HepG2 (cell line): ENCODE measurements around the gene SLC12A9. TPM values are rescaled to one million over a fixed set of nuclear protein-coding genes. Genes with fewer than 3 reads are reported as not detected.
A peak's percentile ranks its signal among the peaks of the same experiment; 100 is the strongest.

ENCODE experiments used
- ASH2L ChIP-seq: fragments of 300-600, 200-600 bp; sonication (generic); IDR thresholded peaks from 2 replicates; pipeline ENCODE4 v1.7.0; 2017; ENCODE audit warnings: low read depth, mild to moderate bottlenecking, moderate library complexity, mixed read lengths, low read length; ENCODE audit not compliant: insufficient read length
- CREB1 ChIP-seq, 2 experiments: fragments of 450-650 bp in 1 of 2; IDR thresholded peaks; 2 replicates each; pipeline ENCODE4 v1.6.1; 2016 to 2017; ENCODE audit warnings: control low read depth in 1 of 2, mild to moderate bottlenecking in 1 of 2, missing compliant biosample characterization in 1 of 2, missing genetic modification characterization in 1 of 2
- MTA3 ChIP-seq: sonication (generic); formaldehyde crosslinking; IDR thresholded peaks from 2 replicates; pipeline ENCODE4 v1.4.0; 2020; ENCODE audit warnings: missing genetic modification reagents
- NAIF1 ChIP-seq: sonication (generic); formaldehyde crosslinking; IDR thresholded peaks from 2 replicates; pipeline ENCODE4 v1.5.0; 2020; ENCODE audit warnings: mild to moderate bottlenecking, missing genetic modification reagents, borderline replicate concordance
- PATZ1 ChIP-seq: sonication (generic); formaldehyde crosslinking; IDR thresholded peaks from 2 replicates; pipeline ENCODE4 v1.4.0; 2020; ENCODE audit warnings: missing genetic modification reagents
- PHF21A ChIP-seq: sonication (generic); formaldehyde crosslinking; IDR thresholded peaks from 2 replicates; pipeline ENCODE4 v1.5.0; 2020; ENCODE audit warnings: mild to moderate bottlenecking, missing genetic modification reagents
- RCOR2 ChIP-seq: IDR thresholded peaks from 2 replicates; pipeline ENCODE4 v1.6.1; 2016; ENCODE audit warnings: missing biosample characterization, missing genetic modification reagents
- SOX5 ChIP-seq: IDR thresholded peaks from 2 replicates; pipeline ENCODE4 v1.6.1; 2016; ENCODE audit warnings: borderline replicate concordance
- SRSF1 ChIP-seq: fragments of 200-400 bp; formaldehyde crosslinking; optimal IDR thresholded peaks from 2 replicates; pipeline ENCODE3; 2017; ENCODE audit warnings: mild to moderate bottlenecking, low read depth, low read length, moderate library complexity
- ZBTB49 ChIP-seq: sonication (generic); formaldehyde crosslinking; IDR thresholded peaks from 2 replicates; pipeline ENCODE4 v1.4.0; 2020; ENCODE audit warnings: missing genetic modification reagents, borderline replicate concordance
- ZGPAT ChIP-seq: IDR thresholded peaks from 2 replicates; pipeline ENCODE4 v1.6.1; 2016; ENCODE audit warnings: mild to moderate bottlenecking
- ZNF124 ChIP-seq: sonication (generic); formaldehyde crosslinking; IDR thresholded peaks from 2 replicates; pipeline ENCODE4 v1.4.0; 2020; ENCODE audit warnings: missing genetic modification reagents
- ZNF558 ChIP-seq: sonication (generic); formaldehyde crosslinking; IDR thresholded peaks from 2 replicates; pipeline ENCODE4 v1.9.0; 2022; ENCODE audit warnings: mild to moderate bottlenecking, missing genetic modification reagents, borderline replicate concordance
- ZNF616 ChIP-seq: sonication (generic); formaldehyde crosslinking; IDR thresholded peaks from 2 replicates; pipeline ENCODE4 v1.5.0; 2020; ENCODE audit warnings: low read depth, mild to moderate bottlenecking, missing genetic modification reagents
- ZNF687 ChIP-seq: sonication (generic); formaldehyde crosslinking; IDR thresholded peaks from 2 replicates; pipeline ENCODE4 v1.5.1; 2020; ENCODE audit warnings: mild to moderate bottlenecking, missing genetic modification reagents, moderate library complexity
- ZNF724P ChIP-seq: sonication (generic); formaldehyde crosslinking; IDR thresholded peaks from 2 replicates; pipeline ENCODE4 v1.8.0; 2022; ENCODE audit warnings: missing genetic modification reagents, borderline replicate concordance
- ZNF891 ChIP-seq: sonication (generic); formaldehyde crosslinking; IDR thresholded peaks from 2 replicates; pipeline ENCODE4 v1.5.0; 2020; ENCODE audit warnings: mild to moderate bottlenecking, missing genetic modification reagents
- ZSCAN25 ChIP-seq: sonication (generic); formaldehyde crosslinking; IDR thresholded peaks from 2 replicates; pipeline ENCODE4 v1.8.0; 2022; ENCODE audit warnings: mild to moderate bottlenecking, missing genetic modification reagents
- polyA plus RNA-seq, 8 experiments: library from polyadenylated mRNA; depleted of rRNA in 3 of 8; stranded (reverse) in 7 of 8; unstranded in 1 of 8; fragments of >200 nt; fragmentation: Illumina TruSeq in 4 of 8; extraction: Trizol in 4 of 8; gene quantifications; 2 replicates each; pipeline versions ENCODE4 v1.2.1 to v1.2.3, GENCODE V29; 2011 to 2016; ENCODE audit warnings: low read depth in 4 of 8, missing spikeins in 1 of 8, mixed read lengths in 1 of 8; ENCODE audit not compliant: insufficient read depth in 1 of 8
- total RNA-seq, 5 experiments: library from RNA; depleted of rRNA; stranded (reverse); fragments of >200 nt; fragmentation: Illumina TruSeq; extraction: Trizol; gene quantifications; 2 replicates each; pipeline ENCODE4 v1.2.3, GENCODE V29; 2016; ENCODE audit warnings: low read depth in 1 of 5

SLC12A9 gene
- total and polyA plus RNA-seq, 2 of the 13 experiments (the other 11 are each of a cell fraction or from before 2014, with no cell fraction given) = 8.7 to 16.6 TPM

- TF ChIP-seq ZBTB49 (CRISPR knock-in tag) (no peak), SOX5 (CRISPR knock-in tag) (no peak), ZNF687 (CRISPR knock-in tag) (0 out of 2 replicates have a peak, but pooled peaks have one; percentile 11), CREB1 (IDR thresholded peaks at IDR 0.05) (peak; percentile 55), CREB1 (CRISPR knock-in tag; IDR thresholded peaks at IDR 0.05) (no peak), ZNF724P (CRISPR knock-in tag) (0 out of 2 replicates have a peak, but pooled peaks have one; percentile 26), PHF21A (CRISPR knock-in tag) (no peak), ASH2L (peak; percentile 73), ZNF558 (CRISPR knock-in tag) (peak; percentile 26; the same call in 1 of the 2 replicates), RCOR2 (no peak), ZSCAN25 (CRISPR knock-in tag) (no peak), ZNF124 (CRISPR knock-in tag) (no peak), ZNF891 (CRISPR knock-in tag) (no peak), SRSF1 (no peak), MTA3 (CRISPR knock-in tag) (0 out of 2 replicates have a peak, but pooled peaks have one; percentile 42), ZGPAT (CRISPR knock-in tag) (0 out of 2 replicates have a peak, but pooled peaks have one; percentile 0), ZNF616 (CRISPR knock-in tag) (0 out of 2 replicates have a peak, but pooled peaks have one; percentile 1), NAIF1 (CRISPR knock-in tag) (0 out of 2 replicates have a peak, but pooled peaks have one; percentile 49), PATZ1 (peak; percentile 50)
Observed at GRCh38 chr7:100875356-100875751, 22.8 kb downstream of the SLC12A9 start (continued).
